Ovary (tissue), 9 donors: ENCODE results near the gene CASK. TPM values are rescaled to one million over a fixed set of nuclear protein-coding genes. Genes with fewer than 3 reads are reported as not detected.

Source experiments
- DNase-seq, 5 donors: peaks; one replicate each; pipeline ENCODE4 v3.0.0-alpha.2; 2019 to 2020
- H3K27ac ChIP-seq, 2 donors: fragments of 200-600 bp; one replicate each; pipeline versions ENCODE4 v1.5.1 to v1.8.0; 2019 to 2022
- H3K27me3 ChIP-seq: fragments of 200-600 bp; one replicate; pipeline ENCODE4 v1.8.0; 2022
- H3K36me3 ChIP-seq: fragments of 200-600 bp; sonication (generic); one replicate; pipeline ENCODE4 v1.5.1; 2019
- H3K4me1 ChIP-seq: one replicate; pipeline ENCODE4 v1.8.1; 2013; ENCODE audit warnings: mild to moderate bottlenecking, moderate library complexity; ENCODE audit not compliant: insufficient read depth
- H3K4me3 ChIP-seq: fragments of 200-600 bp; sonication (generic); one replicate; pipeline ENCODE4 v1.5.1; 2017
- H3K9me3 ChIP-seq, 2 donors: fragments of 200-600 bp in 1 of 2; sonication (generic) in 1 of 2; one replicate each; pipeline versions ENCODE4 v1.5.1 to v1.8.1; 2013 to 2019; ENCODE audit warnings: mild to moderate bottlenecking in 1 of 2, moderate library complexity in 1 of 2
- EP300 ChIP-seq: sonication (generic); formaldehyde crosslinking; IDR thresholded peaks from one replicate; pipeline ENCODE4 v1.6.1; 2017; ENCODE audit warnings: antibody characterized with exemption
- POLR2A ChIP-seq: fragments of 450-650 bp; IDR thresholded peaks from one replicate; pipeline ENCODE4 v1.6.1; 2017; ENCODE audit warnings: antibody characterized with exemption, mild to moderate bottlenecking, moderate library complexity
- WGBS, 3 donors: extraction: QIAGEN DNeasy Blood & Tissue Kit in 1 of 3; methylation state at CpG; one replicate each; pipeline versions ENCODE4 v1.1.5 to v1.1.7; 2013 to 2017; 5-methylcytosine and 5-hydroxymethylcytosine counted together
- intact Hi-C, 4 donors: fragments of 100-400 bp; cut with DNase I; formaldehyde crosslinking; loops; one replicate each; pipeline versions ENCODE4 v1.11.0 to v1.15.1; 2022 to 2023
- polyA plus RNA-seq, 2 donors: library from polyadenylated mRNA; stranded (reverse); fragments of 200-250 nt in 1 of 2; fragments of 350-450 nt in 1 of 2; fragmentation: Illumina TruSeq in 1 of 2; extraction: RNeasy Lipid Tissue Mini Kit (QIAGEN cat#74804) in 1 of 2; gene quantifications; one replicate each; pipeline ENCODE4 v1.2.3, GENCODE V29; 2013 to 2014
- total RNA-seq, 7 donors: library from RNA; depleted of rRNA in 2 of 7; stranded (reverse); fragments of >200 nt in 2 of 7; fragmentation: NEBNext Ultra II Directional in 3 of 7; extraction: Animal tissue kit (Norgen Biotek cat#: 25700) in 3 of 7; gene quantifications; one replicate each; pipeline versions ENCODE4 v1.1.0 to v1.2.4, GENCODE V29; 2016 to 2023
- TF ChIP-seq, protein P1 (sequence below), 3 donors: fragments of 450-650 bp in 2 of 3; fragments of 200-600 bp in 1 of 3; IDR thresholded peaks; one replicate each; pipeline versions ENCODE4 v1.5.1 to v1.8.0; 2016 to 2022; ENCODE audit warnings: antibody characterized with exemption in 3 of 3, mild to moderate bottlenecking in 1 of 3
- donor health status: DM: no; HTN: no; CAD: no; lungs with moderate emphysema.
- donor health status: DM: no; HTN: no; CAD: no.
- donor health status: Bipolar disorder and iron deficiency.
- donor health status: DM: yes; HTN: yes; CAD: no.
- donor health status: DM: no; HTN: no; CAD: no.
- donor health status: DM: yes; HTN: yes; CAD: no.

CASK gene
- total and polyA plus RNA-seq, 9 donors, result 11.3 to 70.9 (median 36.8) TPM

DNA sequence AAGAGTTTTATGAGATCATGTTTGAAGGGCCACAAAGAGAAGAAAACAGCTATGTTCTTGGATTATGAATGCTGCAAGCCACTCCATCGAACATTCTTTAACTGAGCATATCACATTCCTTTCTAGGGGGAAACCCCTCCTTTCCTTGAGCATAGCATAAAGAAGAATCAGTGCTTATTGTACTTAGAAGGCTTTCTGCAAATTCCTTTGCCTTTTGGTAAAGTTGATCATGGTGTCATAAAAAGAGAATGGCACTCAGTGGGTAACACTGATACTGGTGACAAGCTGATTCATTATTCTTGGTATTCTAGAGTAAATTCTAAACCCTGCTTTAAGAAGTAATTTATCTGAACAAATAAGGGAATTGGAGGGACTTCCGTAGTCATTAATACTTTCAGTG is 323.1 kb downstream of the CASK start:
- no peak for DNase-seq
- no peaks in the 10 kb centered on the region for H3K4me1 ChIP-seq
- TF ChIP-seq, protein P1, sequence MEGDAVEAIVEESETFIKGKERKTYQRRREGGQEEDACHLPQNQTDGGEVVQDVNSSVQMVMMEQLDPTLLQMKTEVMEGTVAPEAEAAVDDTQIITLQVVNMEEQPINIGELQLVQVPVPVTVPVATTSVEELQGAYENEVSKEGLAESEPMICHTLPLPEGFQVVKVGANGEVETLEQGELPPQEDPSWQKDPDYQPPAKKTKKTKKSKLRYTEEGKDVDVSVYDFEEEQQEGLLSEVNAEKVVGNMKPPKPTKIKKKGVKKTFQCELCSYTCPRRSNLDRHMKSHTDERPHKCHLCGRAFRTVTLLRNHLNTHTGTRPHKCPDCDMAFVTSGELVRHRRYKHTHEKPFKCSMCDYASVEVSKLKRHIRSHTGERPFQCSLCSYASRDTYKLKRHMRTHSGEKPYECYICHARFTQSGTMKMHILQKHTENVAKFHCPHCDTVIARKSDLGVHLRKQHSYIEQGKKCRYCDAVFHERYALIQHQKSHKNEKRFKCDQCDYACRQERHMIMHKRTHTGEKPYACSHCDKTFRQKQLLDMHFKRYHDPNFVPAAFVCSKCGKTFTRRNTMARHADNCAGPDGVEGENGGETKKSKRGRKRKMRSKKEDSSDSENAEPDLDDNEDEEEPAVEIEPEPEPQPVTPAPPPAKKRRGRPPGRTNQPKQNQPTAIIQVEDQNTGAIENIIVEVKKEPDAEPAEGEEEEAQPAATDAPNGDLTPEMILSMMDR (IDR thresholded peaks at IDR 0.05), result no peak
- TF ChIP-seq POLR2A (no peak), EP300 (no peak)
- no peaks in the 10 kb centered on the region for H3K9me3 ChIP-seq
- no peaks in the 10 kb centered on the region for H3K36me3 ChIP-seq
- no peak overlapping the region for H3K27ac ChIP-seq
- WGBS, 3 donors, result 54 to 61% (median 57%) methylated on average over 2 of the region's 2 CpGs
- intact Hi-C loops, result no loop called here
- H3K27me3 ChIP-seq, result no peaks in the 10 kb centered on the region
- H3K4me3 ChIP-seq, result no peak overlapping the region

DNA sequence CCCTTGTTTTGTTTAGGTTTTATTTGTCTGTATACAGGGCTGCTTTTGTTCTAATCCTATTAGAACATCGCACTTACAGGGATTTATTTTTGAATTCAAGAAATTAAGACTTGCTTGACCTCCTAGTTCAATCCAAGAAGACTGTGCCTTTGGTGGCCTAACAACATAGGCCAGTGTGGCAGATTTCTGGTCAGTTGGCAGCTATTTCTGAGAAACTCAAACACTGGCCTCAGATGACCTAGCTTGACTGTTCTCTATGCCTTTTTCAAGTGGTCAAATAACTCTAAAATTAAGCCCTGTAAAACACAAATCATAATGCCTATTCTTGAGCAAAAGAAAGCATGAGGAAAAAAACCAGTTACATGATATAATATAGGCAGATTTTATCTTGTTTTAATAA is 323.8 kb downstream of the CASK start:
- Histone ChIP-seq H3K9me3 (no peaks in the 10 kb centered on the region), H3K27me3 (no peaks in the 10 kb centered on the region), H3K36me3 (no peaks in the 10 kb centered on the region), H3K4me1 (no peaks in the 10 kb centered on the region), H3K27ac (no peak overlapping the region), H3K4me3 (no peak overlapping the region)
- TF ChIP-seq POLR2A, result no peak
- intact Hi-C loops, result no loop called here
- no peak for DNase-seq
- WGBS, 3 donors, result 60 to 68% (median 66%) methylated on average over 1 of the region's 1 CpG

DNA sequence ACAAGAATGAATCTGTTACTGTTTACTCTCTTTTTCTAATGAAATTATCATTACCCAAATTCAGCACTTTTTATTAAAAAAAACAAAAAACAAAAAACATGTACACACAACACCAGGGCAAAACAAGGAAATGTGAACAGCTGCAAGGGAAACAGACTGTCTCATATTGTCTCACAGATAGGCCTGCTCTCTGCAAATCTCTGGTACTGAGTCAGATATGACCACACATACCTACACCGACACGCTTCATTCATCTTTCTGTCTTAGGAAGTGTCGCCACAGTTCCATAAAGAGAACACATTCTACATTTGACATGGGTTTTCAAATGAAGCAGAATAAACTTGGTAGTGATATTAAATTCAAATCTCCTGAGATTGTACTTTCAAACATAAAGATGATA is 326.8 kb downstream of the CASK start:
- H3K9me3 ChIP-seq, result no peaks in the 10 kb centered on the region
- no peak overlapping the region for H3K4me3 ChIP-seq
- DNase-seq, result no peak
- TF ChIP-seq EP300 (no peak), POLR2A (no peak)
- TF ChIP-seq, protein P1 (IDR thresholded peaks at IDR 0.05), result no peak
- 87 to 92% (median 89%) methylated on average over 3 of the region's 3 CpGs for WGBS, 3 donors
- no peaks in the 10 kb centered on the region for H3K4me1 ChIP-seq
- intact Hi-C loops, result no loop called here
- H3K27me3 ChIP-seq, result no peaks in the 10 kb centered on the region
- no peak overlapping the region for H3K27ac ChIP-seq
- H3K36me3 ChIP-seq, result no peaks in the 10 kb centered on the region

DNA sequence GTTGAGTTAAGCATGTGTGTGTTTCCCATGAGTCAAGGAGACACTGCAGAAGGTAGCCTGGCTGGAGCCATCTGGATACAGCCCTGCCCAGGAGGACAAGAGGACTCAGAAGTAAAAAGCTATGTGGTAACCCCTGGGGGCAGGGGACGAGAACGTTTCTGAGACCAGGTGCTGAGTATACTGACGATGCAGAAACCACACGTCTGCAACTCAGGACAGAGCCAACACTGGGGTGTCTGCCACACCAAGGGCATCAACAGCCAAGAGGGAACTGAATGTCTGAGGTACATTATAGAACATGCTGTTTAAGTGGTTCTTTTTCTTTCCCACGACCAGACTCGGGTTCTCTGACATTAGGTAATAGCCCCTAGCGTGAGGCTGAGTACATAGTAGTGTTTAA is 328.7 kb downstream of the CASK start:
- H3K4me3 ChIP-seq, result no peak overlapping the region
- no peak overlapping the region for H3K27ac ChIP-seq
- no peaks in the 10 kb centered on the region for H3K9me3 ChIP-seq
- WGBS, 3 donors, result 64 to 77% (median 69%) methylated on average over 7 of the region's 7 CpGs
- TF ChIP-seq EP300, result no peak
- TF ChIP-seq POLR2A, result no peak
- TF ChIP-seq, protein P1 (IDR thresholded peaks at IDR 0.05), result no peak
- H3K36me3 ChIP-seq, result no peaks in the 10 kb centered on the region
- H3K27me3 ChIP-seq, result no peaks in the 10 kb centered on the region
- DNase-seq, result no peak
- intact Hi-C loops, result no loop called here
- H3K4me1 ChIP-seq, result no peaks in the 10 kb centered on the region

DNA sequence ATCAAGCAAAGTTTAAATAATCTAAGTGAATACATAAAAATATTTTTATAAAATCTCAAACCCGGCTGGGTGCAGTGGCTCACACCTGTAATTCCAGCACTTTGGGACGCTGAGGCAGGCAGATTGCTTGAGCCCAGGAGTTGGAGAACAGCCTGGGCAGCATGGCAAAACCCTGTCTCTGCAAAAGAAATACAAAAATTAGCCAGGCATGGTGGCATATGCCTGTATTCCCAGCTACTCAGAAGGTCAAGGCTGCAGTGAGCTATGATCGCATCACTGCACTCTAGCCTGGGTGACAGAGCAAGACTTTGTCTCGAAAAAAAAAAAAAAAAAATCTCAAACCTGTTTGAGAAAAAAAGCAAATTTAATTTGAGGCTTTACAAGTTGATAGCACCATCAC is 331.4 kb downstream of the CASK start:
- Histone ChIP-seq H3K4me3 (no peak overlapping the region), H3K27me3 (no peaks in the 10 kb centered on the region), H3K36me3 (no peaks in the 10 kb centered on the region), H3K9me3 (no peaks in the 10 kb centered on the region), H3K4me1 (no peaks in the 10 kb centered on the region), H3K27ac (no peak overlapping the region)
- intact Hi-C loops, result no loop called here
- 68 to 79% (median 71%) methylated on average over 4 of the region's 4 CpGs for WGBS, 3 donors
- TF ChIP-seq, protein P1 (IDR thresholded peaks at IDR 0.05), result no peak
- TF ChIP-seq EP300 (no peak), POLR2A (no peak)
- DNase-seq, result no peak
